BJ (cell line): ENCODE measurements around the gene NHSL1. TPM values are rescaled to one million over a fixed set of nuclear protein-coding genes. Genes with fewer than 3 reads are reported as not detected.

ENCODE experiments used
- CTCF ChIA-PET: fragments of 350-600 bp; formaldehyde crosslinking; extraction: SDS; loops from one replicate; lab custom pipeline; 2021; ENCODE audit warnings: antibody characterized with exemption, inconsistent platforms; lab: Yijun Ruan, JAX
- POLR2A ChIA-PET: fragments of 300-600 bp; sonication (Branson Sonifier 250); formaldehyde crosslinking; extraction: SDS; loops from one replicate; lab custom pipeline; 2021; ENCODE audit warnings: antibody characterized with exemption; lab: Charles Lee
- DNase-seq: peaks from one replicate; pipeline ENCODE4 v3.0.0-alpha.2; 2011; ENCODE audit warnings: low read depth
- H3K27me3 ChIP-seq: 2 replicates; pipeline ENCODE4 v1.6.0; 2011; ENCODE audit warnings: low read length; ENCODE audit not compliant: control insufficient read depth, insufficient read depth
- H3K36me3 ChIP-seq: 2 replicates; pipeline ENCODE4 v1.5.1; 2011; ENCODE audit warnings: low read length; ENCODE audit not compliant: control insufficient read depth, insufficient read depth
- H3K4me3 ChIP-seq: 2 replicates; pipeline ENCODE4 v1.5.1; 2011; ENCODE audit warnings: low read depth, mild to moderate bottlenecking, control low read depth, low read length
- CTCF ChIP-seq: IDR thresholded peaks from 2 replicates; pipeline ENCODE4 v1.5.1; 2011; ENCODE audit warnings: low read depth, mild to moderate bottlenecking, control low read depth, inconsistent platforms, low read length, moderate library complexity; ENCODE audit not compliant: insufficient read depth
- polyA plus RNA-seq: library from polyadenylated mRNA; depleted of rRNA; stranded (reverse); fragments of >200 nt; gene quantifications from 2 replicates; pipeline ENCODE4 v1.2.3, GENCODE V29; 2011

Gene NHSL1
- polyA plus RNA-seq, 1 experiment: 3.6 TPM

GRCh38 chr6:138503881-138504680 lies 4.8 kb upstream of the NHSL1 start:
- no peak overlapping the region for H3K4me3 ChIP-seq
- no peaks in the 10 kb centered on the region for H3K27me3 ChIP-seq
- no peak for DNase-seq
- POLR2A ChIA-PET: no interaction called here
- H3K36me3 ChIP-seq: no peaks in the 10 kb centered on the region
- TF ChIP-seq CTCF: no peak
- CTCF ChIA-PET: interaction anchor here (1.5 to 3.1 kb wide), 2 partner anchors 14 to 75 kb away, joined by 10 to 17 read pairs; no protein-coding TSS in a partner anchor

GRCh38 chr6:138502546-138502945 lies 3.3 kb upstream of the NHSL1 start:
- Histone ChIP-seq H3K27me3 (no peaks in the 10 kb centered on the region), H3K4me3 (no peak overlapping the region), H3K36me3 (no peaks in the 10 kb centered on the region)
- no peak for DNase-seq
- TF ChIP-seq CTCF: no peak
- CTCF ChIA-PET: interaction anchor here (0.6 to 3.1 kb wide), 4 partner anchors 15 to 251 kb away, joined by 3 to 17 read pairs (median 8); no protein-coding TSS in a partner anchor
- POLR2A ChIA-PET: no interaction called here

- ChIA-PET POLR2A (no interaction called here), CTCF (interaction anchor here (1.1 to 2.2 kb wide), 4 partner anchors 9 to 234 kb away, joined by 3 to 13 read pairs (median 6); no protein-coding TSS in a partner anchor)
- no peaks in the 10 kb centered on the region for H3K36me3 ChIP-seq
- TF ChIP-seq CTCF: no peak
- H3K27me3 ChIP-seq: no peaks in the 10 kb centered on the region
- no peak for DNase-seq
- no peak overlapping the region for H3K4me3 ChIP-seq
Measured at GRCh38 chr6:138500867-138501446, 1.7 kb upstream of the NHSL1 start.

GRCh38 chr6:138500045-138500665 lies 861 bp upstream of the NHSL1 start:
- Histone ChIP-seq H3K4me3 (no peak overlapping the region), H3K27me3 (no peaks in the 10 kb centered on the region), H3K36me3 (no peaks in the 10 kb centered on the region)
- CTCF ChIA-PET: interaction anchor here (1.1 to 2.2 kb wide), 5 partner anchors 9 to 235 kb away, joined by 3 to 13 read pairs (median 6); no protein-coding TSS in a partner anchor
- no peak for TF ChIP-seq CTCF
- DNase-seq: no peak
- POLR2A ChIA-PET: no interaction called here
